GM15510 (cell line): Measurements from ENCODE around the gene TMEM182.

Source experiments
- POLR2A ChIP-seq: IDR thresholded peaks from 3 replicates; pipeline ENCODE4 v1.6.1; 2011; ENCODE audit warnings: borderline replicate concordance; ENCODE audit not compliant: insufficient read length; ENCODE audit errors: extremely low read depth

TMEM182 gene

GRCh38 chr2:102749938-102750337 is 11.9 kb upstream of the TMEM182 start:
- TF ChIP-seq POLR2A: no peak

GRCh38 chr2:102753563-102754159 is 8.2 kb upstream of the TMEM182 start:
- TF ChIP-seq POLR2A: no peak

- no peak for TF ChIP-seq POLR2A
These were observed 7.2 kb upstream of the TMEM182 start for GRCh38 chr2:102754456-102755145.

GRCh38 chr2:102755284-102755683 is 6.5 kb upstream of the TMEM182 start:
- TF ChIP-seq POLR2A: no peak

GRCh38 chr2:102758439-102758838 is 3.4 kb upstream of the TMEM182 start:
- TF ChIP-seq POLR2A: no peak

- no peak for TF ChIP-seq POLR2A
These were observed 2.3 kb downstream of the TMEM182 start for GRCh38 chr2:102764083-102764482.

- no peak for TF ChIP-seq POLR2A
These were observed 3.2 kb downstream of the TMEM182 start for GRCh38 chr2:102765061-102765460.

GRCh38 chr2:102768253-102768652 is 6.4 kb downstream of the TMEM182 start:
- TF ChIP-seq POLR2A: no peak

GRCh38 chr2:102768892-102769291 is 7.1 kb downstream of the TMEM182 start:
- no peak for TF ChIP-seq POLR2A

GRCh38 chr2:102770506-102770905 is 8.7 kb downstream of the TMEM182 start:
- TF ChIP-seq POLR2A: no peak

GRCh38 chr2:102771114-102771513 is 9.3 kb downstream of the TMEM182 start:
- no peak for TF ChIP-seq POLR2A

GRCh38 chr2:102772659-102773058 is 10.8 kb downstream of the TMEM182 start:
- TF ChIP-seq POLR2A: no peak

GRCh38 chr2:102773149-102773705 is 11.4 kb downstream of the TMEM182 start:
- TF ChIP-seq POLR2A: no peak

GRCh38 chr2:102778260-102778659 is 16.4 kb downstream of the TMEM182 start:
- TF ChIP-seq POLR2A: no peak

GRCh38 chr2:102780467-102780866 is 18.6 kb downstream of the TMEM182 start:
- TF ChIP-seq POLR2A: no peak

GRCh38 chr2:102782187-102782586 is 20.4 kb downstream of the TMEM182 start:
- no peak for TF ChIP-seq POLR2A
